Caki2 (cell line): ENCODE results near the gene SAMMSON. TPM values are rescaled to one million over a fixed set of nuclear protein-coding genes. Genes with fewer than 3 reads are reported as not detected.

Source experiments
- DNase-seq: peaks from one replicate; pipeline ENCODE4 v3.0.0-alpha.2; 2015; ENCODE audit warnings: low read depth
- in situ Hi-C: cut with HindIII; loops from 2 replicates; pipeline ENCODE4 v1.10.0; 2016; ENCODE audit warnings: low sequenced_read_pairs, low pct_unique_long_range_greater_than_20kb, mixed read lengths
- total RNA-seq: library from RNA; depleted of rRNA; stranded (reverse); fragments of >200 nt; shearing (Covaris generic); gene quantifications from 2 replicates; pipeline ENCODE4 v1.2.3, GENCODE V29; 2014; ENCODE audit warnings: low replicate concordance

SAMMSON gene
- total RNA-seq, 1 experiment from 2014 or later = 0.10 TPM

DNA sequence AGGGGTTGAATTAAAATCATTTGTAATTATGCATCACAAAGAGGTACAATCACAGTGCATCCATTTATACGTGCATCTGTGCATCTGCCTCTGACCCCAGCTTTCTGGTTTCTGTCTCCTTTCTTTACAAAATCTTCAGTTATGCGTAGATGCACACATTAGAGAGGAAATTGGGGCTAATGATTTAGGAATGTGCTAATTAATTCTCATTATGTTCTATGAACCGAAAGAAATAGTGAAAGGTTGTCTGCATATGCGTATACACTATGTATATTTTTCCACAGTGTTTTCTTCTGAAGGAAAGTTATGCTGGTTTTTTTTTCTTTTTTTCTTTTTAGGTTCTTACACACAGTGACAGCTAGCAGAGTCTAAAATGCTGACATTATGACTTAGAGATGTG, 71.6 kb downstream of the SAMMSON start:
- no peak for DNase-seq
- in situ Hi-C loops = no loop called here

DNA sequence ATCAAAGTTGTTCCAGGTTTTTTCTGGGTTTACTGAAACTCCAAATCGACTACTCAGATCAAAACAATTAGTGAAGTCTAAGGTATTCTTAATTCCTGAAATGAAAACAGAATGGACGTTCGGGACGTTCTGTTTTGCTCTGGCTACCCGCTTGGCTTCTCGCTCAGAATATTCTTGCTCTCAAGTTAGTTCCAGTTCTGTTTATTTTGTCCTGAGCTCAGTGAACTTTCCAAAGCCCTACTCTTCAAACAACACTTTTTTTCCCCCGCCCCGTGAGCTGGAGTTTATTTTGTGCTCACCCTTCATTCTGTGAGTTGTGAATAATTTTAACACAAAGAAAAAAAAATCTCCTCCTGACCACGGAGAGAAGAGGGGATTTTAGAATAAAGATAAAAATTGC, 72.6 kb downstream of the SAMMSON start:
- DNase-seq = no peak
- in situ Hi-C loops = no loop called here

DNA sequence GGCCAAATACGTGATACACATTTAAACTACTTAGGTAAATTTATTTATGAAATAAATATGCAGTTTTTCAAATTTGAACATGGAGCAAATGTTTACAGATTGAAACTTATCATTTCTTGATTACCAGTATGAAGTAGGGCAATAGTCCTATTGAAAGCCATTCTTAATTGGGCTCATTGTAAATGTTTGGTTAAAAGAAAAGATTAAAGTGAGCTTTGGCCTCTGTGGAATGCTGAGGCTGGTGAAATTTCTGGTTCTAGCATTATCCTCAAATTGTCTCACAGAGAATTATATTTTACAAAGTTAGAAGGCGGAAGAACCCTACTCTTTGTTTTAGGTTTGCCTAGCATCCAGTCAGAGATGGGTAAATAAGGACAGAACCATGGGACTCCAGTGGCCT, 73.2 kb downstream of the SAMMSON start:
- in situ Hi-C loops = no loop called here
- no peak for DNase-seq

DNA sequence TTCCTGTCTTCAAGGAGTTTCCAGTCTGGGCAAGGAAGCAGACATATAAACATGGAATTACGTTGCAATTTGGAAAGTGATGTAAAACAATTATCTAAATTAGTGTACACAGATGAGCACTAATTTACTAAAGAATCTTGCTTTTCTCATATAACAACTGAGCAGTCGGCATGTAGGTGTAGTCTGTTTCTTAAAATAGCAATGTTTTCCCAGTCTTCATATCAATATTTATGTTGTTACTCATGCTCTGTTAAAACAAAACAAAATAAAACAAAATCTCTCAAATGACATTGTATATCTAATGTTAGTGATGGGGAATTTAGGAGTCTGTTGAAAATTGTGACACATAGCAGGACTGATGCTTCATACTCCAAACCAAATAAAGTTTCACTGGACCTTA, 75.6 kb downstream of the SAMMSON start:
- DNase-seq = no peak
- in situ Hi-C loops = no loop called here

DNA sequence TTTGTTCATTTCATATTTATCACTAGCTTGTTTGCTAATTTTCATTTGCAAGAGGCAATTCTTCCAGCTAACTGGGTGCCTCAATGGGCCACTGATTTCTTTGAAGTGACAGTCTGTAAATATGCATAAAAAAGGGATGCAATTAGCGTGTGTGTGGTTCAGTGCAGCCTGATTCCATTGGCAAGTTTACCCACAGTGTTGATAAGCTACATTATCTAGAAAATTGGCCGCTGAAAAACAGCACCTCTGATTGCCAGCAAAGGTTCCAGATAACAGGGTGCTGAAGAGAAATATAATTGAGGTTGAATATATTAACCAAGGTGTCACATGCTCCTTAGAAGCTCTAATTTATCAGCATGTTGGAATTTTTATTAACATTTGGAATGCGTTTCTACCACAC, 76.9 kb downstream of the SAMMSON start:
- DNase-seq = no peak
- in situ Hi-C loops = no loop called here

DNA sequence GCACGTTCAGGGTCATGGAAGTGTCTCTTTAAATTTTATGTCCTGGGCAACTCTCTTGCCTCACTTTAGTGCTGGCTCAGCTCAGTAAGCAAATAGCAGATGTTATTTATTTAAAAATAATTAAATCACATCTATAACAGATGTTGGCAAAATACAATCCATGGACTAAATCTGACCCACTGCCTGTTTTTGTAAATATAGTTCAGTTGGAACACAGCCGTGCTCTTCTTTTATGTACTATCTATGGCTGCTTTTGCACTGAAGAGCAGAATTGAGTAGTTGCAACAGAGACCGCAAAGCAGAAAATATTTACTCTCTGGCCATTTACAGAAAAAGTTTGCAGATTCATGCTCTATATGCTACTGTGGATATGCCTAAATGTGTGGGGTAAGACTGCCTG, 79.2 kb downstream of the SAMMSON start:
- in situ Hi-C loops = no loop called here

DNA sequence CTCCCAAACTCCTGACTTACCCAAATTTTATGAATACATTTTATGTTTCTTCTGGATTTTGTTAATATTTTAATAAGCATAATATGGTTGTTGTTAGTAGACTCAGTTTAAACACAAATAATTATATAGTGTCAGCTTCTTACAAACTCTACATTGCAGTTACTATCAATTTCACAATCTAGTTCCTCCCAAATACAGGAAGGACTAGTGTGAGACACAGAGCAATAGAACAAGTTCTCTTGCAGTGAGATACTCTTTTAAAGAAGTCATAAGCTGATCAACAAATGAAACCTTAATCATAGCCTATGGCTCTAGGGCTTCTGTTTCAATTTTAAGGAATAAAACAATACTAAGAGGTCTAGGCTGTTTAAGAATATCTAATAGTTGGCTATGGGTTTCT, 86.1 kb downstream of the SAMMSON start:
- in situ Hi-C loops = no loop called here
- no peak for DNase-seq

More for the DNA sequence above, 79.2 kb downstream of the SAMMSON start:
- no peak for DNase-seq

DNA sequence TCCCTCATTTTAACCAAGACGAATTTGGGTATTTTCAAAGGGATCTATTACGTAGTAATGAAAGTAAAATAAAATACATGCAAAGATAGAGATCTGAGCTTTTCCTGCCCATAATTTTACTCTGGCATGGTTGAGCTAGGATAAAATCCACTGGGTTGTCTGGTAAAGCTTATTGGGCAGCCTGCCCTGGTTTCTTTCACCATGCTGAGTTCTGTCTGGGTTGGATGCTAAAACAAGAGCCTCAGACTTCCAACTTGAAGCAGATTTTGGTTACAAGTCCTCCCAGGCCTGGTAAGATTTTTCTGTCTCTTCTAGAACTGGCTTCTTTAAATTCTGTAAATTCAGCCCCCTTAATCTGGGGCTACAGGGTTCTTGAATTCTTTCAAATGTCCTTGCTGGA, 86.8 kb downstream of the SAMMSON start:
- in situ Hi-C loops = no loop called here

DNA sequence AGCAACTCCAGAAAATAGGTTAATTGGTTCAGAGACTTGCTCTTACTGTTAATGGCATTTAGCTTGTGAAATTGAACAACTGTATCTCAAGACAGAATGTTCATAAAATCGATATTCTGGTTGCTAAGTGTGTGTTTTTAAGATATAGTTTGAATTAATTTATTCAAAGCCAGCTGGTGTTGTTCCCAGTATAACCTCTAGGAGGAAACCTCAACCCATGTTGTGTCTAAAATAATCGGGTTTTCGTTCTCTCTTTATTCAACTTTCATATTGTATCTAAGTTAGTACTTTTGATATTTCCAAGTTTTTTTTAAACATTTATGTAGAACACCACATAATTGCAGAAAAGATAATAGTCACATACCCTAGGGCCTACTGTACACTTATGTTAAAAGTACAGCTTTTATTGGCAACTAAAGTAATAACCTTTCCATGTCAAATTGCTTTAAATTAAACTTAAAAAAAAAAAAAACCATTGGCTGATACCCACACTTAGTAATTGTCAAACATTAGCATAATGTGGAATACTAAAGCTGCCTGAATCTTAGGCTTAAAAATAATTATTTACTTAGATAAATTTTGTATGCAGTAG, 90.9 kb downstream of the SAMMSON start:
- in situ Hi-C loops = no loop called here
- DNase-seq = no peak

More for the DNA sequence above, 86.8 kb downstream of the SAMMSON start:
- no peak for DNase-seq

DNA sequence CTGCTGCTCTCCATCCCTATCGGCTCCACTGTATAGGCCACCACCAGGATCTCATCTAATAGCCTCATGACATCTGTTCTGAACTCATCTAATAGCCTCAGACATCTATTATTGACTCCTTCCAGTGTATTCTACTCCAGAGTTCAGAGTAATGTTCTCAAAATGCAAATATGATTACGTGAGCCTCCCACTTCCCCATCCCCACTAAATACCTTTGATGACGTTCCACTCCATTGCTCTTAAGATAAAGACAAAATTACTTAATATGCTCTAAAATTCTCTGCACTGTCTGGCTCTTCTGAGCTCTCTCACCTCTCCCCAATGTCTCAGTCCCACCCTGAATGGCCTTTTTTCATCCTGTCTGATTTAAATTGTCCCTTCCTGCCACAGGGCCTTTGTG, 94.7 kb downstream of the SAMMSON start:
- in situ Hi-C loops = no loop called here

DNA sequence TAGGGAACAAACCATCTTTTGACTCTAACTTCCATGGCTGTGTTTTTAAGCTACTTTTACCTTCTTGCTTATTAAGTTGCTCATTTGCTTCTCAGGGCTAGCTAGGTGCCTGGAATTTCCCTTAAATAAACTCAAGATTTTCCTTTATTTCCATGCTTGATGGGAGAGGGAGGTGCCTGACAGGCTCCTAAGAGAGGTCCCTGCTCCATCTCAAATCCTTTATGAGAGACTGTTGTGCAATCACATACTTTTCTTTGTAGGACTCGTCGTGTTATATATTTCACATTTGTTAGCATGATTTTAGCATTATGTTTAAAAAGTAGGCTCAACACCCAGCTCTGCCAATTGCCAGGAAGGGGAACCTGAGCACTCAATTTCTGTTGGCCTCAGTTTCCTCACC, 95.7 kb downstream of the SAMMSON start:
- DNase-seq = no peak
- in situ Hi-C loops = no loop called here

More for the DNA sequence above, 94.7 kb downstream of the SAMMSON start:
- DNase-seq = no peak

DNA sequence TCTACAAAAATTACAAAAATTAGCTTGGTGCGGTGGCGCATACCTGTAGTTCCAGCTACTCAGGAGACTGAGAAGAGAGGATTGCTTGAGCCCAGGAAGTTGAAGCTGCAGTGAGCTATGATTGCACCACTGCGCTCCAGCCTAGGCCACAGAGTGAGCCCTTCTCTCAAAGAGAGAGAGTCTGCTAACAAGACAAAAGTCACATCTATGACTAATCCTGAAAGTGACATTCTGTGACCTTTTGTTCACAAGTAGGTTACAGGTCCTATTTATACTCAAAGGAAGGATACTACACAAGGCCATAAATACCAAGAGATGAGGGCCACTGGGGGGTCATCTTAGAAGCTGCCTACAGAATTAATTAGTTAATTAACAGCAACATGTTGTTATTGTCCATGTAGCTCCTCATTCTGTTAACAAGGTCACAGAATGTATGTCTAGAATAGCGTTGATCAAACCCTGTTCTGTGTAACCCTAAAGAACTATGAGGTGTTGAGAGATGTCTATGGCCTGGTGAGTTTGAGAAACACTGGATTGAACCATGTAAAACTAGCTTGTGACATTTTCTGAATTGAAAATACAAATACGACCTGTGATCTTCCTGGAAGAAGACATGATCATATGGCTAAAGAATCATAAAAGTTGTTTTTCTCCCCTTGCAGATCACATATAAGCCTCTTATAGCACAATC, 97.0 kb downstream of the SAMMSON start:
- DNase-seq = no peak
- in situ Hi-C loops = no loop called here

DNA sequence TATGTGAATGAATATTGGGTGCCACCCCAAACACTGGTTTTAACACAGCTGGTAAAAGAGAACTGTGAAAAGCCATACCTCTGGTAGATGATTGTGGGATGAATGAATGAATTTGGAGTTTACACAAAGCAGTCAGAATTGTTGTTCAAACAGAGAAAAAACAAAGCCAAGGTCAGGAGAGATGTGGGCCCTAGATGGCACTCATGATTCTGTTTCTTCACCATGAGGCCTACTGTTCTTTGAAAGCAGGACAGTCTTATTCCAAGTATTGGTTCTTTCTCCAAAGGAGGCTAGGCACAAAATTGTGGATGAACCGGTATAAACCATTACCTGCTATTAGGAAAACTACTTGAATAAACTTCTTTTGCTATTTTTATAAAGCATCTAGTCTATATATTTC, 97.6 kb downstream of the SAMMSON start:
- in situ Hi-C loops = no loop called here
- DNase-seq = no peak

DNA sequence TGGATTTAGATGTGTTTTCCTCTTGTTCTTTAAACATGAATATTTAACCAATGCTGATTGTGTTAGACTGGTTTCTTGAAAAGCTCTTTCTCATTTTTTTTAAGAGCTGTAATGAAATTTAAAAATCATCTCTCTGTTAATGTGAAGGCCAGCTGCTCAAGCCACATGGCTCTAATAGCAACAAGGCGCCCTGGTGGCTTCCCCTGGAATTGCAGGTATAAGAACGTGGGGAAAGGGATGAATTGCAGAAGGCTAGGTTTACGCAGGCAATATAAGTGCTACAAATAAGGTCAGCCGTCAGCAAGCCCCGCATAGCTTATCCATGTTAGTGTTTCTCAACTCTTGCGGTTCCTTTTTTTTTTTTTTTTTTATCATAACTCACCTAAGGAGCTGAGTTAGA, 108.5 kb downstream of the SAMMSON start:
- in situ Hi-C loops = no loop called here

DNA sequence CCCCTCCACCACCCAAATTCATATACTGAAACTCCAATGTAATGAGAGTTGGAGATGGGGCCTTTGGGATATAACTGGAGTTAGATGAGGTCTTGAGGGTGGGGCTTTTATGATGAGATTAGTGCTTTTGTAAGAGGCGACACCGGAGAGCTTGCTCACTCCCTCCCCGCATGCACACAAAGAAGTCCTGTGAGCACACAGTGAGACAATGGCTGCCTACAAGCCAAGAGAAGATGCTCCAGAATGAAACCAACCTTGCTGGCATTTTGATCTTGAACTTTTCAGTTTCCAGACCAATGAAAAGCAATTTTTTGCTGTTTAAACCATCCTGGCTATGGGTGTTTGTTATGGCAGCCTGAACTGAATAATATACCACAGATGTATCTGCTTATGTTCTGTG, 109.0 kb downstream of the SAMMSON start:
- no peak for DNase-seq
- in situ Hi-C loops = no loop called here

More for the DNA sequence above, 108.5 kb downstream of the SAMMSON start:
- no peak for DNase-seq

DNA sequence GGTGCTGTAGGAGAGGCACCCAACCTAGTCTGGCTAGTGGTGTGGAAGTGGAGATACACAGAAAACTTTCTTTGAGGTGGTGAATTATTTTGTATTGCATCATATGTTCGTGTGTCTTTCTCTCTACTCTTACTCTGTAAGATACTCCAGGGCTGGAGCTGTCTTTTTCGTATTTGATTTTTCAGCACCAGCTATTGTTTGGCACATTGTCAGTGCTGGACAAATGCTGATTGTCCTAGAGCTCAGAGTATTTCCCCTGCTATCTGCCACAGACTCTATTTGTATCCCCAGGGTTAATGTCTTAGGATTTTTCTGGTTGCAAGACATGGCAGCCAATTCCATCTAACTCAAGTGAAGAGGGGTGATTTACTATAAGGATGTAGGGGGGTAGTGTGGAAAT, 110.5 kb downstream of the SAMMSON start:
- no peak for DNase-seq
- in situ Hi-C loops = no loop called here

DNA sequence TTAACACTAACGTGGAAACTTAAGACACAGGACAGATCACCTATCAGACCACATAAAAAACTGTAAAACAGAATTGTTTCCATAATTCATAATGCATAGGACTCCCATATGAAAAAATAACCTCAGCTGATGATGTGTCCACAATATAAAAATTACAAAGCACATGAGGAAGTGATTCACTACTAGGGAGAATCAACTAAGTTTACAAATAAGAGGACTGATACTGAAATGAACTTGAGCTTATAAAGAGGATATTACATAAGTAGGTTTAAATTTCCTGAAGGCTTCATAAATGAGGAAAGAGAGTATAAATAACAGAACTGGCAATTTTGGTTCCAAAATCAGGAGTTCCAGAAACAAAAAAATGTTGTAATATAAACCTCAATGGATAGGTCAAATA, 111.9 kb downstream of the SAMMSON start:
- DNase-seq = no peak
- in situ Hi-C loops = no loop called here

DNA sequence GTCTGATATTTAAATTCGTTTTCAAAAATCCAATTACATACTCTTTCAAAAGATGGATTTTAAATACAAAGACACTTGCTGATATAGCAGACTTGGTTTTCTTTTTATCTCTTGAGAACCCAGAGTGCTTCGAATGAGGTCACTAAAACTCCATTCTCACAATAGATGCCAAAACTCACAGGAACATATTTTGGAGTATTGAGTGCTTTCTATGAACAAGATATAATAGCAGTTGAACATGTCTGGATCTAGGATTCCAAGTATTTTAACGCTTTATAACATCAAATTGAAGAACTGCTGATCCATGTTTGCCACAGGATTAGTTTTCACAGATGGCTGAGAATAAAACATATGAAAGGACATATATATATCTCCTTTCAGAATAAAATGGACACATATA, 113.2 kb downstream of the SAMMSON start:
- in situ Hi-C loops = no loop called here

DNA sequence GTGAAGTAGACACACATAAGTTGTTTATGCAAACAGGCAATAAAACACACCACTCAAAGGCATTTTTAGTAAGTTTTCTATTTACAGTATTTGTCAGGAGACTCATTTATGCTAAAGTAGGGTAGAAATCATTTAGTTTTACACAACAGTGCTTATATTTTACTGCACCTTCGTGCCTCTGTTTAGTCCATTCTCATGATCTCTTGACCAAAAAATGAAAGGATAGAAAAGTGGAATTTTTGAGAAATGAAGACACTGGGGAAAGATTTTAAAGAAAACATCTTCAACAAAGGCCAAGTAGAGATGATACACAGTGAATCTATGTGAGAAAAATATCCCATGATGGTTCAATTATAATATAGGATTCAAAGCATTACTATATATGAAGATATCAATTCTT, 114.9 kb downstream of the SAMMSON start:
- no peak for DNase-seq
- in situ Hi-C loops = no loop called here

More for the DNA sequence above, 113.2 kb downstream of the SAMMSON start:
- no peak for DNase-seq

DNA sequence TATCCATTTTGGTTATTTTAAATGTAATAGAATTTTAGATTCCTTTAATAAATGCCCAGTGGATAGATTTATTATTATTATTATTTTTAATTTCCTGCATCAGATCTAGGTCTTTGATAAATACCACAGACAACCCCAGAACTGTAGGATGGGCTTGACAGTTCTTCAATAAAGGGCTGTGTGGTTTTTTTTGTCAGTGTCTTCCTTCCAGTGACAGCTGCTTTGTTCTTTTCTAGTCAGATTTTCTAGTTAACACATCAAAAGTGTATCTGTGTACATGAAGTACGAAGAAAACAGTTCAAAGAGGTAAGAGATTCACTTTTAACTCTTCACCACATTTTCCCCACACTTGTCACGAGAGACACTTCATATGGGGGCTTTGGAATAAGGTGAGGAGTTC, 120.3 kb downstream of the SAMMSON start:
- in situ Hi-C loops = no loop called here

More for the DNA sequence above, 120.3 kb downstream of the SAMMSON start:
- DNase-seq = no peak
